NCI-H146 (cell line): ENCODE measurements around the gene DDX21.
"Not testable (repeated sequence)": the region's sequence is repeated elsewhere in the genome, so short reads cannot be mapped to it uniquely, and the experiment has no call there.

Experiments used
- DNase-seq: peaks from one replicate; lab custom pipeline; 2025; lab: John Stamatoyannopoulos, UW

The DDX21 gene

GRCh38 chr10:68988530-68989316, 32.8 kb downstream of the DDX21 start, which contains the start of gene KIFBP:
KIFBP (plus strand) TSS chr10:68988803; CDS start chr10:68988833, 30 bp downstream.
- peak; percentile 96 for DNase-seq

- peak; percentile 42 for DNase-seq
Observed at GRCh38 chr10:68989317-68989990, 33.5 kb downstream of the DDX21 start.

- no peak for DNase-seq
Observed at GRCh38 chr10:68992636-68993440, 36.9 kb downstream of the DDX21 start.

- DNase-seq: no peak
Observed at GRCh38 chr10:68997211-68997610, 41.2 kb downstream of the DDX21 start.

- DNase-seq: no peak
Observed at GRCh38 chr10:69004821-69005220, 48.9 kb downstream of the DDX21 start.

GRCh38 chr10:69005704-69006485, 49.9 kb downstream of the DDX21 start:
- DNase-seq: no peak

- DNase-seq: no peak
Observed at GRCh38 chr10:69007260-69007659, 51.3 kb downstream of the DDX21 start.

- no peak for DNase-seq
Observed at GRCh38 chr10:69009360-69009759, 53.4 kb downstream of the DDX21 start.

GRCh38 chr10:69010151-69010640, 54.2 kb downstream of the DDX21 start:
- DNase-seq: no peak

- not testable (repeated sequence) for DNase-seq
Observed at GRCh38 chr10:69012778-69013177, 56.8 kb downstream of the DDX21 start.

- DNase-seq: no peak
Observed at GRCh38 chr10:69014171-69014570, 58.2 kb downstream of the DDX21 start.

- DNase-seq: no peak
Observed at GRCh38 chr10:69018613-69019012, 62.6 kb downstream of the DDX21 start.

- no peak for DNase-seq
Observed at GRCh38 chr10:69022611-69023010, 66.6 kb downstream of the DDX21 start.

GRCh38 chr10:69025370-69025896, 69.5 kb downstream of the DDX21 start:
- DNase-seq: no peak

GRCh38 chr10:69033256-69033655, 77.3 kb downstream of the DDX21 start:
- DNase-seq: no peak
